Mesenteric fat pad (tissue), 1 donor: ENCODE data around the gene GBA2. TPM values are rescaled to one million over a fixed set of nuclear protein-coding genes. Genes with fewer than 3 reads are reported as not detected.

ENCODE experiments used
- DNase-seq: peaks from one replicate; pipeline ENCODE4 v3.0.0-alpha.2; 2020; ENCODE audit warnings: low spot score
- long read RNA-seq: library from polyadenylated mRNA; unstranded; transcript quantifications from one replicate; pipeline ENCODE4 v2.0.0, GENCODE V29; 2020
- total RNA-seq: library from RNA; stranded (reverse); fragmentation: NEBNext Ultra II Directional; extraction: Animal tissue kit (Norgen Biotek cat#: 25700); gene quantifications from one replicate; pipeline ENCODE4 v1.2.1, GENCODE V29; 2021
- donor health status: DM: yes; HTN: yes; CAD: no.

Gene GBA2
- total RNA-seq = 54.5 TPM
- long read RNA-seq, partial matches to known transcripts = 15 of 40 reads
- long read RNA-seq, other reads (novel, unspliced or antisense) = 21 of 40 reads

- DNase-seq = peak; percentile 96
Measured at GRCh38 chr9:35748858-35749514, at the start of gene GBA2, which contains the start of gene RGP1. GBA2 (minus strand) TSS chr9:35749228; CDS start chr9:35748704, 524 bp downstream. RGP1 (plus strand) TSS chr9:35749287; CDS start chr9:35749756, 469 bp downstream.

- no peak for DNase-seq
Measured at GRCh38 chr9:35797311-35798109, 48.5 kb upstream of the GBA2 start.

GRCh38 chr9:35795695-35796094 lies 46.7 kb upstream of the GBA2 start:
- DNase-seq = no peak

DNA sequence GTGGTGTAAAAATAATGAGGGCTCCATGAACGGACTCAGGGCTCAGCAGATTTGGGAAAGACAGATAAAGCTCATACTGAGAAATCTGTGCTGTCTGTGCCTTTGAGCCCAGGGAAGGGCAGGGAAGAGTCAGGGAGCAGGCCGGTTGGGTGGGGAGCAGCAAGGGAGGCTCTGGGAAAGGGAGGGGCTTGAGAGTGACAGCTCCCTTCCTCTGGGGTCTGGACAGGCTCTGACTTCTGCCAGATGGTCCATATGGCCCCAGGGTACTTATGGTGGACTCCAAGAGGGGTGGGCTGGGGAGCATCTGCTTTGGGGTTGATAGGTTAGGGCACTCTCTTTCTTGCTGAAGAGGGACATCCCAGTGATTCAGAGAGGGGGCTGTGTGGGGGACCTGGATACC lies 44.4 kb upstream of the GBA2 start:
- DNase-seq = no peak

- DNase-seq = no peak
Measured at GRCh38 chr9:35792826-35793225, 43.8 kb upstream of the GBA2 start.

GRCh38 chr9:35792024-35792813 lies 43.2 kb upstream of the GBA2 start:
- DNase-seq = no peak

- no peak for DNase-seq
Measured at GRCh38 chr9:35791297-35791921, 42.4 kb upstream of the GBA2 start, which contains the start of gene NPR2. NPR2 (plus strand) TSS chr9:35791591; CDS start chr9:35792409, 818 bp downstream.

GRCh38 chr9:35790385-35791296 lies 41.6 kb upstream of the GBA2 start:
- no peak for DNase-seq

DNA sequence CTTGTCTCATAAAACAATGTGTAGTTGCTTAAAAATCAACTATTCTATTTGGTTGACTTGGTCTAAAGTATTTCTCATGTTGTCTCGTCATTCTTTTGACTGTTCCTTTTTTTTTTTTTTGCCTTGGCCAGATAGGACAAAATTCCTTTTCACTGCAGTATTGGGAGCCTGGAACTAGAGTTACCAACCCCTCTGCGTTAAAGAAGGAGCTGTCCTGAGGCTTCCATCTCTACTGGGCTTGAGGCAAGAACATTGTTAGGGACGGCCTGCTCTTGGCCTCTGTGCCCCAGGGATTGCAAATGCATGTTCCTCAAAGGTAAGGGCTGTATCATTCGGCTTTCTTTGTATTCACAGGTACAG lies 41.0 kb upstream of the GBA2 start:
- no peak for DNase-seq

DNA sequence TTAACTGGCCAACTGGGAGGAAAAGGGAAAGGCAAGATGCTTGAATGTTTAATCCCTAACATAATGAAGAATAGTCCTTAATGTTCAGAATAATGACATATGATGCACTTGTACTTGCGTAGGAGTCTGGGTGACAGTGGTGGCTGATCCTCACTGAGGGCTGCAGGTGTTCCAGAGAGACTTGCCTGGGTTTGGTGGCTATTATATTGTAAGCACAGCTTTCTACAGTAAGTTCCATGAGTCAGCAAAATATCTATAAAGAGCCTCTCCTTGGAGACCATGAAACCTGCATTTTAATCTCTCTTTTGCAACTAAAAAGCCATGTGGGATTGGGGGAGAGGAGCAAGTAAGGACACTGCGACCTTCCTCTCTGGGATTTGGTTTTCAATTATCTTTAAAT lies 40.5 kb upstream of the GBA2 start:
- DNase-seq = no peak

GRCh38 chr9:35783418-35783817 lies 34.4 kb upstream of the GBA2 start:
- DNase-seq = no peak

DNA sequence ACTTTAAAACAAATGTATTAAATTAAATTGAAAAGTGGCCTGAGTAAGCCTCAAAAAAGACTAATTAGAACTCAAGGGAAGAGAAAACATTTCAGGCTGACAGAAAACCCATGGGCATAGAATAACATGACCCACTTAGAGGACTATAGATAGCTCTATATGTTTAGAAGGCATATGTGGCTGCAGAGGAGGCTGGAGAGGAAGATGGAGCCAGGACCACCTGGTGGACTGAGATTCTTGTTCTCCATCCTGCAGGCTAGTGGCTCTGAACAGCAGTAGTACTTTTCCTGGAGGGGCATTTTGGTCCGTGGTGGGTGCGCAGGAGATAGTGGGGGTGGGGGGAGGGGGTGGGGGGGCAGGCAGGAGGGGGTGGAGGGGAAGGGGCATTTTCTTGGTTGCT lies 32.0 kb upstream of the GBA2 start:
- no peak for DNase-seq

GRCh38 chr9:35778496-35778895 lies 29.5 kb upstream of the GBA2 start:
- DNase-seq = no peak

DNA sequence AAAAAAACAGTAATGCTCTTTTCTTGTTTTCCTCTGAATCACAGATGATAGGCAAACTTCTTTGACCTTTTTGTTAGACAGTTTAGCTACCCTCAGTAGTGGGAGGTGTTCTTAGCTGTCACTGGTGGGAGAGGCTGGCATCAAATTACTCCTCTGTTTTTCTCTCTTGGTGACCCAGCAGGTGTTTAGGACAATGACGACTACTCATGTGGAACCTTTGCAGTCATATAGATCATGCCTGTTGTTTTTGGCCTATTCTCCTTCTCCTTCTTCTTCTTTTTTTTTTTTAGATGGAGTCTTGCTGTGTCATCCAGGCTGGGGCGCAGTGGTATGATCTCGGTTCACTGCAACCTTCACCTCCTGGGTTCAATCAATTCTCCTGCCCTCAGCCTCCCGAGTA lies 27.0 kb upstream of the GBA2 start:
- no peak for DNase-seq

DNA sequence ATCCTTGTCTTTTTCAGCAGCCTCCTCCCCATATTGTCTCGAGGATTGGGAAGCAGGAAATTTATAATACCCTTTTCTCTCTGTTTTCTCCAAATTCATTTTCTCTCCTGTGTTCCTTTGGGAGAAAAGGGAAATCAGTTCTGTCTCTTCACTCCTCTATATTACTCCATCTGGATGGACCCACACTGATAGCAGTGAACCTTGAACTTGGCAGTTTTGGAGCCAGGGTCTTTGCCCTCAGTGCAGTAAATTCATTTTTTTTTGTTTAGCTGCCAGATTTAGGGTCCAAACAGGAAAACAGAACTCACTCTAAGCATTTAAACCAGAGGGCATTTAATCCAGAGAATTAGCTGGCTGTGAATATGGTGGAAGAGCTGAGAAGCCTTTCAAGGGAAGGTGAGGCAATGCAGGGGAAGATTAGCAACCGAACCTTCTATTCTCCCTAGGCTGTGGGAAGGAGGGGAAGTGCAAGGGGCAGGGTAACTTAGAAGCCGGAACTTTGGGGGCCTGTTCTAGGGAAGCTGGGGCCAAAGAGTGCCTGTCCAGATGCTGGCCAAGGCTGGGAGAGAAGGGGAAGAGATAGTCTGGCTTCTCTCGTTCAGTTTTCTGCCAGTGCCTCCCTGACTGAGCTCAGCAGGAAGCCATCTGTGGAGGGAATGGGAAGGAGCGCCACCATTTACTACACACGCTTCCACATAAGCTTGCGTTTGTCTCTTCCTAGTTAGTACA lies 26.0 kb upstream of the GBA2 start:
- DNase-seq = no peak

- DNase-seq = no peak
Measured at GRCh38 chr9:35771943-35772342, 22.9 kb upstream of the GBA2 start.

DNA sequence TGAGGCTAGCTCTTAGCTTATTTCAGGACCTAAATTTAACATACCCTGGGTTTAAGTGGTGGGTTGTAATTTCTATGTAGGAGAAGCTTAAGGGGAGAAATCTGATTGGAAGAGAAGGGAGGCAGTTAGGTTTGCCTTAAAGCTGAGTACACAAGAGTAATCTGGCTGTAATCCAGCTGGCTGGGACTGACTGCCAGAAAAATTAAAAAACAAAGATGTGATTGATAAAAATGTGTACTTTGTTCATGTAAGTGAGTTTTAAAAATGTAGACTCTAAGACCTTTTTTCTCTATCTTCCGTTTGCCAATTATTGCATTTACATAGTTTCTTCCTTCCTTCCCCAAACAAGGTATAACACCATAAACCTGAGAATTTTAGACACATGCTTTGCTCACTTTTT lies 22.5 kb upstream of the GBA2 start:
- DNase-seq = no peak

DNA sequence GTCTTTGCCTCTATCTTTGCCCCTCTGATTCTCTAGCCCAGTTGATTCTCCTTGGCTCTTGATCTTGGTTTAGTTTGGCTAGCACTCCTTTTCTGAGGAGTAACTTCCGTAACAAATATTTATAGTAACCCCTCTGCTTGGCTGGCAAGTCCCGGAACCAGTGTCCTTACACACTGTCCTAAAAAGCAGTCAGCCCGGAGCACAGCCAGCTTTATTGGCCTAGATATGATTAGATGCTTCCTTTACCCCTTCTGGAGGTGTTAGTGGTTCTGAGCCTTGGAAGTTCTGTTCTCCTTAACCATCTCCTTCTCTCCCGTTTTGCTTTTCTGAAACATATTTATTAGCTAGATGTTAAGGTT lies 22.0 kb upstream of the GBA2 start:
- no peak for DNase-seq

DNA sequence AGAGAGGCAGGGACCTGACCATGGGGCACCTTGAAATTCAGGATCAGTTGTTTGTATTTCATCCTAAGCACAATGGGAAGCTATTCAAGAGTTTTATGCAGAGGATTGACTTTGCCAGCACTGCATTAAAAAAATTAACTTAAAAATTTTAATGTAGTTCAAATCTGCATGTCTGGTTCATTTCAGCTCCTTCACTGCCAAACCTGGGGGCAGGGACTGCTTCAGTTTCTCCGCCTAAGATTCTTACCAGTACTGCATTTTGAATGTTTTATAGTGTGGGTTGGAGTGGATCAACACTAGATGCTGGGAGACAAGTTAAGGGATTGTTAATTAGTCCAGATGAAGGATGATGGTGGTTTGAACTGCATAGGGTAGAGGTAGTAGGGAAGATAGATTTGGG lies 20.7 kb upstream of the GBA2 start:
- DNase-seq = no peak

DNA sequence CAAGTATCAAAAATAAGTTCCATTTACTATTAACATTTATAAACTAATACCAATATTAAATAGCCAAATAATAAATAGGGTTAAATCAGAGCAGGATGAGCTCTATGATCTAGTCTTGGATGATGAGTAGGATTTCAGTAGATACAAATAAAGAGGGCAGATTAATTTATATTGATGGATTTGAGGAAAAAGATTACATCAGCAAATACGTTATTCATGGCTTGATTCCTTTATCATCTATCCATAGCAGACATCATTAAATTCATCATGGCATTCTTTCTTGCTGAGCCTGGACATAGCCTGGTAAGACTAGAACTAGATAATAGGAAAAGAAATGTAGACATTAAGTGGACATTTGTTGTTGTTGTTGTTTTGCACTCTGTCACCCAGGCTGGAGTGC lies 18.4 kb upstream of the GBA2 start:
- DNase-seq = no peak
